Stimulated activated CD8-positive, alpha-beta memory T cell treated with anti-CD3 and anti-CD28 coated beads, Interleukin-12 subunit alpha, Interleukin-12 subunit beta, amount 100 ng/mL, for 4 hours (primary cell): Measurements from ENCODE around the gene REPS2.
"Not testable (repeated sequence)": the region's sequence is repeated elsewhere in the genome, so short reads cannot be mapped to it uniquely, and the experiment has no call there.

ENCODE experiments used
- DNase-seq: peaks from one replicate; pipeline ENCODE4 v3.0.0-alpha.2; 2020; ENCODE audit warnings: low read depth

REPS2 gene

DNA sequence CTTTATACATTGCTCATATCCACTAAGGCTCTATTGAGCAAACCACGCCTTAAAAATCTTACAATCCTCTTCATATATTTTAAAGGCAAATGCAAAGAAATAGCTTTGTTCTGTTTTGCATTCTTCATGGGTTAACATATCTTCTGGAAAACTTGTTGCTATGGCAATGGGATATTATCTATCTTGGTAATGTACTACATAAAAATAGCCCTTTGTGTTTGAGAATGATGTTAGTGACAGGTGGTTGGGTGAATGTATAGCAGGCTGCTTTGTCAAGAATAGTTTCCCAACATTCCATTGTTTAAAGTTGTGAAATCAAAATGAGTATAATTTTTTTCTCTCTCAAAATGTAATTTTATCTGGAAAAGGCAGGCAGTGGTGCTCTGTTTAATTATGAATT is 16.8 kb downstream of the REPS2 start:
- DNase-seq = no peak

GRCh38 chrX:16964976-16965375 is 18.5 kb downstream of the REPS2 start:
- not testable (repeated sequence) for DNase-seq

DNA sequence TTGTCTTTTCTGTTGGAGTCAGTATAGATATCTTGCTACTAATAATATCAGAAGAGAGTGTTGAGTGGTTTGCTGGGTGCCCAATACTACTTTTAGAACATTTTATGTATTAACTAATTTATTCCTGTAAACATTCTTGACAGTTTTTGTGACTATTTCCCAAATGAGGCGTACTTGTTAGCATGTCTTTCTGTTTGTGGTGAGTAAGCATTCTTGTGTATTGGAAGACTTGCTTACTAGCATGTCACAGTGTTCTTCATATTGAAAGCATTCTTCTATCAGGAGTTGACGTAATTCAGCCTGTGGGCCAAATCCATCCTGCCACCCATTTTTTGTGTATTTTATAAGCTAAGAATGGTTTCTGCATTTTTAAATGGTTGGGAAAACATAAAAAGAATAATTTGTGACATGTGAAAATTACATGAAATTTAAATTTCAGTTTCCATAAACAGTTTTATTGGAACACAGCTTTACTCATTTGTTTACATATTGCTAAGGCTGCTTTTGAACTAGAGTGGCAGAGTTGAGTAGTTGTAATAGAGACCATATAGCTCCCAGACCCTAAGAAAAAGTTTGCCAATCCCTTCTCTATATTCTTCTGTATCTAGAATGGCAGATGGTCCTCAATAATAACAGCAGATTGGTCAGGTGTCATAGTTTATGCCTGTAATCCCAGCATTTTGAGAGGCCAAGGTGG is 20.4 kb downstream of the REPS2 start:
- DNase-seq = no peak

GRCh38 chrX:16968753-16969152 is 22.3 kb downstream of the REPS2 start:
- not testable (repeated sequence) for DNase-seq

DNA sequence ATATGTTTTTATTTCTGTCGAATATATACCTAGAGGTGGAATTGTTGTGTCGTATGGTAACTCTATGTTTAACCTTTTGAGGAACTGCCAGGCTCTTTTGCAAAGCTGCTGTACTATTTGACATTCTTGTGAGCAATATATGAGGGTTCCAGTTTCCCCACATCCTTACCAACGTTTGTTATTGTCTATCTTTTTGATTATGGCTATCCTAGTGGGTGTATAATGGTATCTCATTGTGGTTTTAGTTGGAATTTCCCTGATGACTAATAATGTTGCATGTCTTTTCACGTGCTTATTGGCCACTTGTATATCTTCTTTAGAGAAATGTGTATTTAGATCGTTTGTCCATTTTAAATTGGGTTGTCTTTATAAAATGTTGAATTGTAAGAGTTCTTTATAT is 24.5 kb downstream of the REPS2 start:
- DNase-seq = no peak

DNA sequence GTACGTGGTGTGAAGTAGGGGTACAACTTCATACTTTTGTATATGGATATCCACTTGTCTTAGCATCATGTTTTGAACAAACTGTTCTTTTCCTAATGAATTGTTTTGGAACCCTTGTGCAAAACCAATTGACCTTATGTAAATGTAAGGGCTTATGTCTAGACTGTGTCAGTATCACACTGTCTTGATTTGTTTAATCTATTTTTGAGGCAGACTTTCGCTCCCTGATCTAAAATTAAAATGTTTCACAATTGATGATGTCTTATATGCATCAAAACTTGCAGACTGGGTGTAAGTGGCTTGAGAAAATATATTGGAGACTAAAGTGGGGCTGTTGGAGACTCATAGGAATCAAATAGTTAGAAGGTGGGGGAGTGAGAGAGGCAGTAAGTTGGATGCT is 25.2 kb downstream of the REPS2 start:
- DNase-seq = no peak

GRCh38 chrX:16975233-16975632 is 28.8 kb downstream of the REPS2 start:
- DNase-seq = no peak

DNA sequence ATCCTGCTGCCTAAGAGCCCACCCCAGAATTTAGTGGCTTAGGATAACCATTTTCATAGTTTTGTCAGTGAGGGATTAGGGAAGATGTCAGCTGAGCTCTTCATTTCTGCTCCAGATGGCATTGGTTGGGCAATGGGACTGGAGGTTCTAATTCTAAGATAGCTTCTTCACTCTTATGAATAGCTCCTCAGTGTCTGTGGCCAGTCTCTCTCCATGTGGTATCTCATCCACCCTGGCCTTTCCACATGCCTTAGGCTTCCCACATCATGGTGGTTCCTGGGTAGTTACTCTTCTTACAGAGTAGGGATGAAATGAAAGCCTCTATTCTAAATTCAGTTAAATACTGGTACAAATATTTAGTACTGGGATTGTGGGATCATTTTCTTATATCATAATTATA is 31.3 kb downstream of the REPS2 start:
- no peak for DNase-seq

- DNase-seq = no peak
Measured at GRCh38 chrX:16978193-16978984, 31.9 kb downstream of the REPS2 start.

GRCh38 chrX:16979226-16979625 is 32.8 kb downstream of the REPS2 start:
- DNase-seq = no peak

- DNase-seq = no peak
Measured at GRCh38 chrX:16981209-16981608, 34.8 kb downstream of the REPS2 start.

DNA sequence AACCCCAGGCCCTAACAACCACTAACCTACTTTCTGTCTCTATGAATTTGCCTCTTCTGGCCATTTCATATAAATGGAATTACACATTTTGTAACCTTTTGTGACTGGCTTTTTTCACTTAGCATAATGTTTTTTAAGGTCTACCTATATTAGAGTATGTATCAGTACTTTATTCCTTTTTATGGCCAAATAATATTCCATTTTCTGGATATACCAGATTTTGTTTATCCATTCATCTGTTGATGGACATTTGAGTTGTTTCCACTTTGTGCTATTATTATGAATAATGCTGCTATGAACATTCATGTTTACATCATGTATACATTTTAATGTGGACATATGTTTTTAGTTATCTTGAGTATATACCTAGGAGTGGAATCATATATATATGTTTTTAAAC is 35.5 kb downstream of the REPS2 start:
- DNase-seq = no peak

- DNase-seq = no peak
Measured at GRCh38 chrX:16983051-16983450, 36.6 kb downstream of the REPS2 start.

DNA sequence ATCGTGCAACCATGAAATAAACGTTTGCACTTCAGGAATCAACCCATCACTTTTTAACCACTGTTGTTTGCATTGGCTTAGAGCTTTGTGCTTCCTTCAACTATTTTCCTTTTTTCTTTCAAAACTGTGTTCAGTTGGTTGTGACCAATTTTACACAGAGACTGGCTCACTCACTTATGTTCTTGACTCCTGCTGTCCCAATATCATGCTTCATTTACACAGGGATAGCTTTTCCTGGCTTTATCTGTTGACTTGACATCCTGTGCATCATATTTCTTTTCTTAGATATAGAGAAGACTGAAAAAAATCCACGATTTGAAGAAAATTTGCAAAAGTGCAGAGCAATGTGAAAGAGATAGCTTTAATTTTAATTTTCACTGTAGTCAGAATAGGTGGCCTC is 38.8 kb downstream of the REPS2 start:
- DNase-seq = no peak

DNA sequence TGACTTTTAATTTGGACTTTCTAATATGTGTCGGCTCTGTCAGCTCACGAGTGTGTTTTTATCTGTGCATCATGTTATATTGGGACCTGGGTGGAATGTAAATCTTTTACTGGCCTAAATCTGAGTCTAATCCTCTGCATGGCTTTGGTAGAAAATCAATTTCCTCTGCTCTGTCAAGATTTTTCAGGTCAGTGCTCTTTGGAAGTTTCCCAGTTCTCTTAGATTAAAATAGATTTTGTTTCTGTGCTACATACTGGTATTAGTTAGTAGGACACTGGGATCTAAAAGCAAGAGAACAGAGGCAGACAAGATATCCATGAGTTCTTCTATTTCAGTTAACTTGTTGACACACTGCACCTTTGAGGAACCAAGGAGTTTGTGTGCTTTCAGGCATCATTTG is 39.7 kb downstream of the REPS2 start:
- DNase-seq = no peak

- DNase-seq = no peak
Measured at GRCh38 chrX:16989750-16990149, 43.3 kb downstream of the REPS2 start.

DNA sequence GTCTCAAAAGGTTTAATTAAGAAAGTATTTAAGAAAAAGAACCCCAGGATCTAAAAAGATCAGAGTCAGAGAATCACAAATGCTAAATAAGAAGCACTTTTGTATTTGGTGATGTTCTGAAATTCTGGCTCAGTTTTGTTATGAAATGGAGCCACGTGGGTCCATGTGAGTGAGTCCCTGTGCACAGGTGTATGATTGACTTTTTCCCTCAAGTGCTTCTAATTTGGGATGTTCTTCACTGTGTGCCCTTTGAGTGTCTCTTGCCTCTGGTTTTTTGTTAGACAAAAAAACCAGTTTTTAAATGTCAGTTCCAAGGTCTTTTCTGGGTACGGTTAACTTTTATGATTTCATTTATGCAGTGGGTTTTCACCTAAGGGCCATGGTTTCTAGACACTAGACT is 44.4 kb downstream of the REPS2 start:
- no peak for DNase-seq

DNA sequence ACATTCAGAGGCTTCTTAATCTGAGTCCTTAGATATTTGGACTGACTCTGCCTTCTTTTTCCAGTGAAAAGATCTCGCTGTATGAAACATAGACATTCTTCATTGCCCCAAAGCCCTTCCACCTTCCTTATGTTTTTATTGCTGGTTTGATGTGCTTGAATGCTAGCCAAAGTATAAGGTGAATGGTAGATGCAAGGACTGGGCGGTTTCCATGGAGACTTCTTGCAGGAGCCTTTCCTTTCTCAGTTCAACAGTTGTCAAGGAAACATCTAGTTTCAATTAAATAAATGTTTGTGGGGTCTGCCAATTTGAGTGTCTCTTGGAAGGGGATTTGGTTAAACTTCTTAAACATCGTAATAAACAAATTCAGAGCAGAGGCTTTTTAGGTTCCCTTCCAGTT is 46.0 kb downstream of the REPS2 start:
- DNase-seq = no peak

- DNase-seq = no peak
Measured at GRCh38 chrX:16992951-16993350, 46.5 kb downstream of the REPS2 start.

GRCh38 chrX:16993791-16994318 is 47.4 kb downstream of the REPS2 start:
- DNase-seq = no peak

DNA sequence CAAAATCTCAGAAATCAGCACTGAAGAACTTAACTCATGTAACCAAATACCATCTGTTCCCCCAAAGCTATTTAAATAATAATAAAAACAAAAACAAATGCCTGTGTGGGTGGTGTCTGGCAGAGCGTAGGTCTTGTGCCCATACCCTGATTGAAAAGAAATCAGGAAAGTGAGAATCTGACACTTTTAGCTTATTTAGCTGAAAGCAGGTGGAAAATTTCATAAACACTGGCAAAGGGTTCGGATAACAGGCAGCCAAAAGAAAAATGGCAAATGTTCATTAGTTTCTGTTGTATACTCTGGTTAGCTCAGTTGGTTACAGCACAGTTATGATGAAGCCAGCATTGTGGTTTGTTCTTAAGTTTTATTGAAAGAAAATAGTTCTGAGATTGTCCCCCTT is 48.3 kb downstream of the REPS2 start:
- no peak for DNase-seq

GRCh38 chrX:16997313-16997712 is 50.9 kb downstream of the REPS2 start:
- DNase-seq = no peak

DNA sequence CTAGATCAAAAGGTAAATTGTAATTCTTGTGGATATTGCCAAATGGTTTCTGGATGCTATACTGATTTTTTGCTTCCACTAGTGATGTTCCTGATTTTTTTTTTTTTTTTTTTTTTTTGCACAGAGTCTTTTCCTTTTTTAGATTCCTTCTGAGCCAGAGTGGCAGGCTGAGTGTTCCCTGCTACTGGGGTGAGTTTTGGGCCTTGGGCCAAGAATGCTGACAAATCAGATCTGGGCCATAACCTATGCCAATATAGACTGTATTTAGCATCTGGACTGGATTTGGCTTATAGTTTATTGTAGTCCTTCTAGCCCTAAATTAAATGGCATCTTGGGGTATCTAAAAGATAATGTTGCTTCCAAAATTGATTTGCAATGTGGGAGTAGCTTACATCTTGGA is 52.8 kb downstream of the REPS2 start:
- no peak for DNase-seq

DNA sequence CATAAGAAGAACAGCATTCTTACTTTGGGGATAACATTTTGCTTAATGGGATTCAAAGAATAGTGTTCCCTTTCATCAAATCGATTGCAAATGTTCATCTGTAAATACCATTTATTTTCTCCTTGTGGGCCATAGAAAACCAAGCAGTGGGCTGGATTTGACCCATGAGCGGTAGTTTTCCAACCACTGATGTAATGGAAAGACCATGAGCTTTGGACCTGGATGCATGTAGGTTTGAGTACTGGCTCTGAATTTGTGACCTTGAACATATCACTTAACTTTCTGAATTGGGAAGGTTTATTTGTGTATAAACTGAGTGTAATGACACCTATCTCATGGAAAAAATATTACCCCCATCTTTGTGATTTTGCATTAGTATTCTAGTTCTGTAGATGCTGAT is 54.3 kb downstream of the REPS2 start:
- no peak for DNase-seq
